Smooth muscle cell (in vitro differentiated cells): Measurements from ENCODE around the gene SCAMP5. TPM values are rescaled to one million over a fixed set of nuclear protein-coding genes. Genes with fewer than 3 reads are reported as not detected.

Experiments
- DNase-seq: peaks from one replicate; lab custom pipeline; 2025; ENCODE audit not compliant: unreplicated experiment; lab: John Stamatoyannopoulos, UW
- H2AFZ ChIP-seq: fragments of 200-600 bp; sonication (generic); 2 replicates; pipeline ENCODE4 v1.6.0; 2016; ENCODE audit warnings: antibody characterized with exemption, low read depth, mild to moderate bottlenecking
- H3F3A ChIP-seq: fragments of 200-600 bp; sonication (generic); 2 replicates; pipeline ENCODE4 v1.6.0; 2017; ENCODE audit warnings: antibody characterized with exemption, low read depth
- H3K27ac ChIP-seq: fragments of 200-600 bp; sonication (generic); 2 replicates; pipeline ENCODE4 v1.5.1; 2016; ENCODE audit warnings: low read depth, mild to moderate bottlenecking
- H3K27me3 ChIP-seq: fragments of 200-600 bp; sonication (generic); 2 replicates; pipeline ENCODE4 v1.6.1; 2016; ENCODE audit warnings: low read depth, mild to moderate bottlenecking
- H3K36me3 ChIP-seq: fragments of 200-600 bp; sonication (generic); 2 replicates; pipeline ENCODE4 v1.5.1; 2016; ENCODE audit warnings: low read depth
- H3K4me1 ChIP-seq: fragments of 200-600 bp; sonication (generic); 2 replicates; pipeline ENCODE4 v1.5.1; 2016; ENCODE audit warnings: low read depth
- H3K4me2 ChIP-seq: fragments of 200-600 bp; sonication (generic); 2 replicates; pipeline ENCODE4 v1.6.0; 2016; ENCODE audit warnings: mild to moderate bottlenecking
- H3K4me3 ChIP-seq: fragments of 200-600 bp; sonication (generic); 2 replicates; pipeline ENCODE4 v1.5.1; 2016; ENCODE audit warnings: mild to moderate bottlenecking
- H3K79me2 ChIP-seq: fragments of 200-600 bp; sonication (generic); 2 replicates; pipeline ENCODE4 v1.6.0; 2016; ENCODE audit warnings: low read depth, mild to moderate bottlenecking
- H3K9ac ChIP-seq: fragments of 200-600 bp; sonication (generic); 2 replicates; pipeline ENCODE4 v1.6.0; 2016; ENCODE audit warnings: low read depth
- H3K9me3 ChIP-seq: fragments of 200-600 bp; sonication (generic); replicated peaks from 2 replicates; pipeline ENCODE4 v1.5.1; 2016; ENCODE audit warnings: low read depth
- H4K20me1 ChIP-seq: fragments of 200-600 bp; sonication (generic); 2 replicates; pipeline ENCODE4 v1.6.0; 2016; ENCODE audit warnings: low read depth
- CTCF ChIP-seq: fragments of 200-600 bp; sonication (generic); IDR thresholded peaks from 2 replicates; pipeline ENCODE4 v1.5.1; 2017; ENCODE audit warnings: borderline replicate concordance, mild to moderate bottlenecking, antibody characterized with exemption; ENCODE audit not compliant: insufficient read depth, poor library complexity, severe bottlenecking
- WGBS: methylation state at CpG from one replicate; pipeline ENCODE4 v1.1.7; 2016; ENCODE audit warnings: low lambda C conversion rate; 5-methylcytosine and 5-hydroxymethylcytosine counted together
- polyA plus RNA-seq: library from polyadenylated mRNA; unstranded; fragments of >200 nt; fragmentation: Nextera tagmentation; extraction: Ambion mirVana; gene quantifications from 2 replicates; pipeline ENCODE4 v1.2.1, GENCODE V29; 2016
- total RNA-seq: library from RNA; depleted of rRNA; stranded (reverse); fragments of >200 nt; gene quantifications from 2 replicates; pipeline ENCODE4 v1.2.3, GENCODE V29; 2014

SCAMP5 gene
- total and polyA plus RNA-seq, 2 experiments from 2014 or later: 6.6 to 18.1 TPM

DNA sequence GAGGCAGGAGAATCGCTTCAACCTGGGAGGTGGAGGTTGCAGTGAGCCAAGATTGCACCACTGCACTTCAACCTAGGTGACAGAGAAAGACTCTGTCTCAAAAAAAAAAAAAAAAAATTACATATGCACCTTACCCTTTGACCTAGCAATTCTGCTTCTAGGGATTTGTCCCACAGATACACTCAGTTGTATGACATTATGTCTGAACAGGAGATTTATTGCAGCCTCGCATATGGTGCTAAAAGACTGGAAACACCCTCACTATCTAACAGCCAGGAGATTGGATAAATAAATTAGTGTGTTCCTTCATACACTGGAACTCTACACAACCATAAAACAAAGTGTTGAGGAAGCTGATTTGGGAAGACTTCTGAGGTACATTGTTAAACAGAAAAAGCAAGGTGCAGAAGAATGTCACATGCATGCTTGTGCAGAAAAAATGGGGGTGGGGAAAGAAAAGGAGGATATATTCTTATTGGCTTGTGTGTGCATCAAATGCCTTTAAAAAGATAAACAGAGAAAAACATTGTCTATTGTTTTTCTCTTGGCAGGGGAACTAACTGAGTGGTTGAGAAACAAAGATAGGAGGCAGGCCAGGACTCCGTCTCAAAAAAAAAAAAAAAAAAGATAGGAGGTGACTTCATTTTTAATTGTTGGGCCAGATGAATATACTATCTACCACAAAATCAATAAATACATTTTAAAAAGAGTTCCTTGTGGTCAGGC is 59.0 kb downstream of the SCAMP5 start:
- no peak for TF ChIP-seq CTCF
- no peaks in the 10 kb centered on the region for H3K9me3 ChIP-seq
- H3K4me1 ChIP-seq: peaks cover 8% of the 10 kb centered on the region
- no peaks in the 10 kb centered on the region for H3K36me3 ChIP-seq
- H3K27ac ChIP-seq: no peak overlapping the region
- no peak overlapping the region for H3K4me3 ChIP-seq
- H3K79me2 ChIP-seq: no peaks in the 10 kb centered on the region
- DNase-seq: no peak
- H3K9ac ChIP-seq: no peak overlapping the region
- WGBS: 90% methylated on average over 3 of the region's 3 CpGs
- no peak overlapping the region for H3K4me2 ChIP-seq
- no peaks in the 10 kb centered on the region for H3F3A ChIP-seq
- H4K20me1 ChIP-seq: peaks cover 5% of the 10 kb centered on the region
- H2AFZ ChIP-seq: no peak overlapping the region
- no peaks in the 10 kb centered on the region for H3K27me3 ChIP-seq

DNA sequence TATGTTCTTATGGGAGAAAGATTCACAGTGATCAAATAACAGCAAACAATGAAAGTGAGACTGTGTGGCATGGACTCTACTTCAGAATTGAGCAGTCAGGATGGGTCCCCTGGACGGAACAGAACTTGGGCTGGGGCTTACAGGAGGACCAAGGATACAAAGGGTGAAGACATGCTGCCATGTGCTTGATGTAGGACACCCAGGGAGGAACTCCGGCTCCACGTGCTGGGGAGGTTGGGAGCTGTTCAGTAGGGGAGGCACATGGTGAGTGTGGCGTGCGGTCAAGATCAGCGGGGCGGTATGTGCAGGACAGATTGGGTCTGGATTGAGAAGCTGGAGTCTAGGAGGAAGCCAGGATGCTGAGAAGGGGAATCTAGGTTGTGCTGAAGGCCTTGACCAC is 60.7 kb downstream of the SCAMP5 start:
- no peak overlapping the region for H3K4me3 ChIP-seq
- DNase-seq: no peak
- no peak overlapping the region for H2AFZ ChIP-seq
- no peaks in the 10 kb centered on the region for H3K9me3 ChIP-seq
- H4K20me1 ChIP-seq: peaks cover 5% of the 10 kb centered on the region
- H3K27ac ChIP-seq: no peak overlapping the region
- H3K4me2 ChIP-seq: no peak overlapping the region
- no peak for TF ChIP-seq CTCF
- no peaks in the 10 kb centered on the region for H3K36me3 ChIP-seq
- no peaks in the 10 kb centered on the region for H3K79me2 ChIP-seq
- no peaks in the 10 kb centered on the region for H3K27me3 ChIP-seq
- H3K9ac ChIP-seq: no peak overlapping the region
- peaks cover 10% of the 10 kb centered on the region for H3K4me1 ChIP-seq
- 94% methylated on average over 7 of the region's 7 CpGs for WGBS
- H3F3A ChIP-seq: no peaks in the 10 kb centered on the region

GRCh38 chr15:75058127-75058905 is 63.0 kb downstream of the SCAMP5 start:
- TF ChIP-seq CTCF: no peak
- Histone ChIP-seq H3K4me1 (peaks cover 12% of the 10 kb centered on the region), H3K79me2 (no peaks in the 10 kb centered on the region), H3K27me3 (no peaks in the 10 kb centered on the region), H2AFZ (no peak overlapping the region), H3K27ac (peak overlapping the region; percentile 38), H3K4me2 (peak overlapping the region; percentile 59), H3K4me3 (no peak overlapping the region), H3K36me3 (no peaks in the 10 kb centered on the region), H3K9ac (no peak overlapping the region), H3K9me3 (no peaks in the 10 kb centered on the region), H3F3A (no peaks in the 10 kb centered on the region), H4K20me1 (peaks cover 5% of the 10 kb centered on the region)
- no peak for DNase-seq
- 43% methylated on average over 4 of the region's 4 CpGs for WGBS

GRCh38 chr15:75059607-75060006 is 64.2 kb downstream of the SCAMP5 start:
- TF ChIP-seq CTCF: no peak
- H3K27me3 ChIP-seq: no peaks in the 10 kb centered on the region
- H3K4me3 ChIP-seq: no peak overlapping the region
- H3K79me2 ChIP-seq: no peaks in the 10 kb centered on the region
- H3K4me1 ChIP-seq: peaks cover 12% of the 10 kb centered on the region
- H3K9ac ChIP-seq: no peak overlapping the region
- 90% methylated on average over 5 of the region's 5 CpGs for WGBS
- H3K36me3 ChIP-seq: no peaks in the 10 kb centered on the region
- no peak overlapping the region for H3K27ac ChIP-seq
- no peaks in the 10 kb centered on the region for H3K9me3 ChIP-seq
- H4K20me1 ChIP-seq: peaks cover 5% of the 10 kb centered on the region
- no peak for DNase-seq
- H3K4me2 ChIP-seq: no peak overlapping the region
- H2AFZ ChIP-seq: no peak overlapping the region
- H3F3A ChIP-seq: no peaks in the 10 kb centered on the region
